CD4-positive, alpha-beta T cell treated with Interleukin-10 for 1 hour (primary cell): ENCODE measurements around the gene DCTN4.

ENCODE experiments used
- DNase-seq: peaks from one replicate; pipeline ENCODE4 v3.0.0-alpha.2; 2020

The DCTN4 gene

DNA sequence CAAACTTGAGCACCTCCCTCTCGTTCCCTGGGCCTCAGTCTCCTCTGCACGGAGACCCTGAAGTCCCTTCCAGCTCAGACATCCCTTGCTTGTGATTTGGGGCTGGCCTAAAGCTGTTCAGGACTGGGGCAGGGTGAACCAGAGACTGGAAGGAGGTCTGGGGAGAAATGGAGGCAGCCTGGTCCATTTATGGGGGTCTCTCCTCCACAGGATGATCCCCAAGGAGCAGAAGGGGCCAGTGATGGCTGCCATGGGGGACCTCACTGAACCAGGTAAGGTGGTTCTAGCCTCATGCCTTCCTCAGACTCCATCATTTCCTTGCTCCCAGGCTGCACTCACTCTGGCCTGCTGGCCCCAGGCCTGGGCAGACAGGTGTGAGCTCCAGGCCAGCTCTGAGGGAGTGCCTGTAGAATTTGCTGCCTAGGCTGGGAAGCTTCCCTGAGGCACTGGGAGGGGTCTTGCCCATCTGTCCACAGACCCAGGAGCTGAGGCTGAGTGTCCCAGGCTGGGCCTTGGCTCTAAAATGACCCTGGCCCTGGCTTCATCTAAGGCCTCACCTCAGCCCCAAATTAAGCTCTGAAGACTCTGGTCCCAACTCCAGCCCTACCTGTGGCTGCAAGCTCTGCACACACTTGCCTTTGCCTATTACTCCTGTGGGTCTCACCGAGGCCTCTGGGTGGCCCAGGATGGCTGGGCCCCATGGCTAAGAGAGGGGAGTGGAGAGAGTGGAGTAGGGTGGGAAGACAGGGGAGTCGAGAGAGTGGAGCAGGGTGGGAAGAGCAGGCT, 95.9 kb downstream of the DCTN4 start:
- DNase-seq = no peak

DNA sequence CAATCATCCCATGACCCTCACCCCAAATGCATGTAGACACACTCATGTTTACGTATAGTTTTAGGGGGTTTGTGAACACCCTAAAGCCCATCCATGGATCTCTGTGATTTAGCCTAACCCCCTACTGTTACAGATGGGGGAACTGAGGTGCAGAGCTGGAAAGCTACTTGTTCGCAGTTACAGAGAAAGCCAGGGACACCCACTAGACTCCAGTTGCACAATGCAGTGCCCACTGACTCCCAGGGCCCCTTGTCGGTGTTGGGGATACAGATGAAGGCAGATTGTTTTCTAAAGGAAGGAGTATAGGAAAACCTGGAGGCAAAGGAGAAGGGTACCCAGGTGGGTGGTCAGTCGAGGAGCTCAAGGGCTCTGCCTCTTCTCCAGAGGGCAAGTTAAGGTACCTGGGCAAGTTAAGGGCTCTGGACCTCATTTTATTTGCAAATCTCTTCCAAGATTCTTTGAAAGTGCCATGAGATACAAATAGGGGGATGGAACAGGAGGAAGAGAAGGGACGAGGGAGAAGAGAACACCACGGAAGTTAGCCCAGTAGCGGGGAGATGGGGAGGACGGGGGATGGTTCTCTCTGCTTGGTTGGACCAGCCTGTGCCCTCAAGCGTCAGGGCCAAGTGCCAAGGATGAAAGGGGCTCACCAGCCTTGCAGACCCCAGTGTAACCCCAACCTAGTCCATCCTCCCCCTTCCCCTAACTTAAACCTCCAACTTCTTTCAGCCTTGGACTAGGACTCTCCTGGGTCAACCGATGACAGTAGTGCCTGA, 96.8 kb downstream of the DCTN4 start:
- no peak for DNase-seq

DNA sequence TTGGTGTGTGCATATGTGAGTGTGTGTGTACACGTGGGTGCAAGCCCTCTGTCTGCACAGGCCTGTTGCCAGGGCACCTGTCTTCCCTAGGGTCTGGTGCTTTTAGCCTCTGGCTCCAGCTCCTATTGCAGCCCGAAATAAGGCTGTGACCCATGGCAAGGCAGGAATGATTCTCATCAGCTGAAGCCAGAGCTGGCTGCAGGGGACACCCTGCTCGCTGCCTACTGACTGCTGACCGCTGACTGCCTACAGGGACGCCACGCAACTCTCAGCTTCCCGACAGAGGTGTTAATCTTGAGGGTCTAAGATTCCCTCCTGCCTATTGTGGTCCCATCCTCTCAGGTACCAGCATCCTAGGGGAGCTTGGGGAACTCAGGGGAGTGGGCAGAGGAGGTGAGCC, 97.7 kb downstream of the DCTN4 start, which contains the start of gene MYOZ3:
Gene MYOZ3 (plus strand): TSS at position 166 of the 400 bp plus-strand sequence. CDS start 1,691 bp downstream, outside the sequence.
- no peak for DNase-seq

DNA sequence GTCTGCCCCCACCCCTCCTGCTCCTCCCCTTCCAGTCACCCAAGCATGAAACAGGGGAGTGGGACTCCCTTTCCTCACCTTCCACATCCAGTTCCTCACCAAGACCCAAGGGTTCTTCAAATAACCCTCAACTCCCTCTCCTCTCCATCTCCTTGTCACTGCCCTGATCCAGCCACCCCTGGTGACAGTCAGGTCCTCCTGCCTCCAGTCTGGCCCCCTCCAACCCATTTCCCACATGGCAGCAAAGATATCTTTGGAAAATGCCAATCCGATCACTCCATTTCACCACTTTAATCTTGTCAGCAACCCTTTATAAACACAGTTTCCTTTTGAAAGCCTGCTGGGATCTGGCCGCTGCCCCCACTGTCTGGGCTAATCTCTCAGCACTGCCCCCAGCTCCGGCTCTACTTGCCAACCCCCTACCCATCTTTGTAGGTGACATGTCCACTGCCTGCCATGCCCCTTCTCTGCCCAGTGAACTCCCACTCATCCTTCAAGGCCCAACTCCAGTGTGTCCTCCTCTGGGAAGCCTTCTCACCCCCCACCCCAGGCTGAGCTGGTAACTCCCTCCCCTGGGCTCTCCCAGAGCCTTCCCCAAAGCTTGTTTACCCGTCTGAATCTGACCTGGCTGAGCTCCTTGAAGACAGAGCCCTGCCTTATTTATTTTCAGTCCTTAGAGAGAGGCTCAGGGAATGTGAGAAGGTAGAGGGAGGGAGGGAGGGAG, 98.5 kb downstream of the DCTN4 start:
- no peak for DNase-seq

DNA sequence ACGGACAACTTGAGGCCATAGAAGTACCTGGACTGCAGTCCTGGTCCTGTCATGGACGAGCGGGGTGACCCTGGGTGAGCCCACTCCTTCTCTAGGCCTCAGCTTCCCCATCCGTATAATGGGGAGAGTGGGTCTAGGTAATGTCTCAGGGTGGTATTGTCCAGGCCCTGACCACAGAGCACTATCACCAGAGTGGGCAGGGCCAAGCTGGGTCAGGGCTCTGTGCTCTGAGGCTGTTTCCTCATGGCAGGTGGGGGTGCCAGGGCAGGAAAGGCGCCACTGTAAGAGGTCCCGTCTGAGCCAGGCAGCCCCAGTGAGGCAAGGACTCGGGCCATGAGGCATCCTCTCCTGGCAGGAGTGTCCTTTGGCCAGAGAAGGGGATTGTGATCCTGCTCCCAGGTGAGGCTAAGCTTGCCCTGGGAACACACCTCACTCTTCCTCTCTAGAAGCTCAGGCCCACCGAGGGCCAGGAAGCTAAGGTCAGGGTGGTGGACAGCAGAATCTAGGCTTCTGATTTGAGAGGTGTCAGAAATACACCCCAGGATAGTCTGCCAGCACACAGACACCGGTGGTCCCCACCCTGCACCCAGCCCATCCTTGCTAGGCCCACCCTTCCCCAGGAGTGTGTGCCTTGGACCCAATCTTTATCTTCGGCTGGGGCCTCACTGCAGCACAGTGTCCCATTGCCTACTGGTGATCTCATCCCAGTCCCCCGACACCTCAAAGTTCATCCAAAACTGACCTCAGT, 99.3 kb downstream of the DCTN4 start:
- DNase-seq = no peak

DNA sequence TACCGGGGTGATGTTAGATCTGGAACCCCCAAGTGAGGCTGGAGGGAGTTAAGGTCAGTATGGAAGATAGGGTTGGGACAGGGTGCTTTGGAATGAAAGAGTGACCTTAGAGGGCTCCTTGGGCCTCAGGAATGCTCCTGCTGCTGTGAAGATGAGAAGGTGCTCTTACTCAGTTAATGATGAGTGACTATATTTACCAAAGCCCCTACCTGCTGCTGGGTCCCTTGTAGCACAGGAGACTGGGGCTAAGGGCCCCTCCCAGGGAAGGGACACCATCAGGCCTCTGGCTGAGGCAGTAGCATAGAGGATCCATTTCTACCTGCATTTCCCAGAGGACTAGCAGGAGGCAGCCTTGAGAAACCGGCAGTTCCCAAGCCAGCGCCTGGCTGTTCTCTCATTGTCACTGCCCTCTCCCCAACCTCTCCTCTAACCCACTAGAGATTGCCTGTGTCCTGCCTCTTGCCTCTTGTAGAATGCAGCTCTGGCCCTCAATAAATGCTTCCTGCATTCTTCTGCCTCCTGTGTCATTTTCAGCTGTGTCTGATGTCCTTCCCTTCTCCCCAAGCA, 100.0 kb downstream of the DCTN4 start:
- no peak for DNase-seq
